ENCODE data around the gene EPAS1. TPM values are rescaled to one million over a fixed set of nuclear protein-coding genes. Genes with fewer than 3 reads are reported as not detected.

The EPAS1 gene
- total RNA-seq (100 to 1,000 TPM; 194 to 790 (median 216) TPM), polyA plus RNA-seq (100 to 1,000 TPM in 1 of 2 donors, 10 to 100 TPM in 1; 93.6 to 153 TPM)
- long read RNA-seq, donor 1, full-length matches to known transcripts: 8 of 27 reads
- long read RNA-seq, donor 1, partial matches to known transcripts: 8 of 27 reads
- long read RNA-seq, donor 1, other reads (novel, unspliced or antisense): 11 of 27 reads
- long read RNA-seq, donor 2, full-length matches to known transcripts: 32 of 106 reads
- long read RNA-seq, donor 2, partial matches to known transcripts: 48 of 106 reads
- long read RNA-seq, donor 2, other reads (novel, unspliced or antisense): 26 of 106 reads
- long read RNA-seq, donor 3, full-length matches to known transcripts: 6 of 21 reads
- long read RNA-seq, donor 3, partial matches to known transcripts: 6 of 21 reads
- long read RNA-seq, donor 3, other reads (novel, unspliced or antisense): 9 of 21 reads

DNA sequence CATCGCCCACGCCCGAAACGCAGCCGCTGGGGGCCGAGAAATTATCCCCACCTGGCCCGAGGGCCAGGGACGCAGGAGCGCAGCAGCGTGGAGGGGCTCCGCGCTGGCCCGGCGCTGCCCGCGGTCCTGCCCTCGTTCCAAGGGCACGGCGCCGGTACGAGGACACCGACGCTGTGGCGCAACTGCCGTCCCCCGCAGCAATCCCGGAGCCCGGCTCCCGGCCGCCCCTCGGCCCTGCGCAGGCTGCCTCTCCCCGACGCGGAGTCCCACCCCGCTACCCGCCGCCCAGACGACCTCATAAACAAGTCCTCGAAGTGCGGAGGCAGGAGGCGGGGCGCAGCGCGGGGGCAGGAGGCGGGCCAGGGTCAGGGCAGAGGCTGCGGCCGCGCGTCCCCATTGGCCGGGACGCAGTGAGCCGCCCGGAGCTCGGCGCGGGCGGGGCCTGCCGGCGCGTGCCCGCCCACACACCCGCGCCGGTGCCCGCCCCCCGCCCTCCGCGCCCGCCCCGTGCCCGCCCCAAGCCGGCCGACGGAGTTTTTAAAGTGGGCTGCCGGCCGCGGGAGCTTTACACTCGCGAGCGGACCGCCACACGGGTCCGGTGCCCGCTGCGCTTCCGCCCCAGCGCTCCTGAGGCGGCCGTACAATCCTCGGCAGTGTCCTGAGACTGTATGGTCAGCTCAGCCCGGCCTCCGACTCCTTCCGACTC is at the start of gene EPAS1:
Gene EPAS1, plus strand, starts transcription at position 568 of the 706 bp plus-strand sequence. CDS start 505 bp downstream, outside the sequence.
- Histone ChIP-seq H3K4me3 (peak within 1 kb of the TSS; percentile 76 to 99 (median 92)), H3K4me1 (peaks cover 0 to 42% (median 18%) of the 10 kb centered on the region in 12 donors), H3K27ac (peak within 1 kb of the TSS; percentile 92 to 100 (median 96)), H3K9me3 (no peaks in the 10 kb centered on the region), H3K27me3 (peaks cover 0 to 13% (median 0%) of the 10 kb centered on the region in 9 donors), H3K36me3 (no peaks in the 10 kb centered on the region)
- intact Hi-C loops (cut with DNase I): loop anchor here (1.0 to 10.0 kb wide), 16 partner anchors 20 to 290 kb away; no protein-coding TSS in a partner anchor
- peak; percentile 97 to 98 (median 98) for DNase-seq
- WGBS, 4 donors: 0 to 1% (median 0%) methylated on average over 17 to 94 of the region's 94 CpGs
- TF ChIP-seq POLR2A (IDR thresholded peaks at IDR 0.05): peak; percentile 61 to 98
- TF ChIP-seq, protein P1, sequence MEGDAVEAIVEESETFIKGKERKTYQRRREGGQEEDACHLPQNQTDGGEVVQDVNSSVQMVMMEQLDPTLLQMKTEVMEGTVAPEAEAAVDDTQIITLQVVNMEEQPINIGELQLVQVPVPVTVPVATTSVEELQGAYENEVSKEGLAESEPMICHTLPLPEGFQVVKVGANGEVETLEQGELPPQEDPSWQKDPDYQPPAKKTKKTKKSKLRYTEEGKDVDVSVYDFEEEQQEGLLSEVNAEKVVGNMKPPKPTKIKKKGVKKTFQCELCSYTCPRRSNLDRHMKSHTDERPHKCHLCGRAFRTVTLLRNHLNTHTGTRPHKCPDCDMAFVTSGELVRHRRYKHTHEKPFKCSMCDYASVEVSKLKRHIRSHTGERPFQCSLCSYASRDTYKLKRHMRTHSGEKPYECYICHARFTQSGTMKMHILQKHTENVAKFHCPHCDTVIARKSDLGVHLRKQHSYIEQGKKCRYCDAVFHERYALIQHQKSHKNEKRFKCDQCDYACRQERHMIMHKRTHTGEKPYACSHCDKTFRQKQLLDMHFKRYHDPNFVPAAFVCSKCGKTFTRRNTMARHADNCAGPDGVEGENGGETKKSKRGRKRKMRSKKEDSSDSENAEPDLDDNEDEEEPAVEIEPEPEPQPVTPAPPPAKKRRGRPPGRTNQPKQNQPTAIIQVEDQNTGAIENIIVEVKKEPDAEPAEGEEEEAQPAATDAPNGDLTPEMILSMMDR (IDR thresholded peaks at IDR 0.05): no peak
- peak; percentile 80 to 92 (median 85) for ATAC-seq

GRCh38 chr2:46248171-46248570 is 49.0 kb upstream of the EPAS1 start:
- Histone ChIP-seq H3K27me3 (no peaks in the 10 kb centered on the region), H3K4me3 (no peak overlapping the region), H3K27ac (peak overlapping the region in 2 of 12 donors; percentile 26 to 42), H3K36me3 (no peaks in the 10 kb centered on the region), H3K4me1 (peaks cover 3 to 33% (median 20%) of the 10 kb centered on the region in 12 donors), H3K9me3 (peaks cover 0 to 5% (median 0%) of the 10 kb centered on the region in 12 donors)
- ATAC-seq (peak; percentile 37 to 77 (median 52)), DNase-seq (no peak)
- TF ChIP-seq, protein P1 (IDR thresholded peaks at IDR 0.05): no peak
- no peak for TF ChIP-seq POLR2A (IDR thresholded peaks at IDR 0.05)
- intact Hi-C loops (cut with DNase I): no loop called here

- no peaks in the 10 kb centered on the region for H3K36me3 ChIP-seq
- no peak overlapping the region for H3K4me3 ChIP-seq
- TF ChIP-seq, protein P1 (IDR thresholded peaks at IDR 0.05): no peak
- TF ChIP-seq POLR2A (IDR thresholded peaks at IDR 0.05): no peak
- DNase-seq (no peak), ATAC-seq (no peak)
- intact Hi-C loops (cut with DNase I): no loop called here
- peaks cover 3 to 36% (median 23%) of the 10 kb centered on the region in 12 donors for H3K4me1 ChIP-seq
- no peaks in the 10 kb centered on the region for H3K27me3 ChIP-seq
- peaks cover 0 to 5% (median 0%) of the 10 kb centered on the region in 12 donors for H3K9me3 ChIP-seq
- no peak overlapping the region for H3K27ac ChIP-seq
Observed at GRCh38 chr2:46249654-46250053, 47.6 kb upstream of the EPAS1 start.

All from heart left ventricle (tissue), 16 donors.